Measurements from ENCODE around the gene TMEM170A. TPM values are rescaled to one million over a fixed set of nuclear protein-coding genes. Genes with fewer than 3 reads are reported as not detected.
A peak's percentile ranks its signal among the peaks of the same experiment; 100 is the strongest.

Gene TMEM170A
- total and polyA plus RNA-seq, 2 of the 13 experiments (the other 11 are each of a cell fraction or from before 2014, with no cell fraction given) = 35.7 to 39.7 TPM

DNA sequence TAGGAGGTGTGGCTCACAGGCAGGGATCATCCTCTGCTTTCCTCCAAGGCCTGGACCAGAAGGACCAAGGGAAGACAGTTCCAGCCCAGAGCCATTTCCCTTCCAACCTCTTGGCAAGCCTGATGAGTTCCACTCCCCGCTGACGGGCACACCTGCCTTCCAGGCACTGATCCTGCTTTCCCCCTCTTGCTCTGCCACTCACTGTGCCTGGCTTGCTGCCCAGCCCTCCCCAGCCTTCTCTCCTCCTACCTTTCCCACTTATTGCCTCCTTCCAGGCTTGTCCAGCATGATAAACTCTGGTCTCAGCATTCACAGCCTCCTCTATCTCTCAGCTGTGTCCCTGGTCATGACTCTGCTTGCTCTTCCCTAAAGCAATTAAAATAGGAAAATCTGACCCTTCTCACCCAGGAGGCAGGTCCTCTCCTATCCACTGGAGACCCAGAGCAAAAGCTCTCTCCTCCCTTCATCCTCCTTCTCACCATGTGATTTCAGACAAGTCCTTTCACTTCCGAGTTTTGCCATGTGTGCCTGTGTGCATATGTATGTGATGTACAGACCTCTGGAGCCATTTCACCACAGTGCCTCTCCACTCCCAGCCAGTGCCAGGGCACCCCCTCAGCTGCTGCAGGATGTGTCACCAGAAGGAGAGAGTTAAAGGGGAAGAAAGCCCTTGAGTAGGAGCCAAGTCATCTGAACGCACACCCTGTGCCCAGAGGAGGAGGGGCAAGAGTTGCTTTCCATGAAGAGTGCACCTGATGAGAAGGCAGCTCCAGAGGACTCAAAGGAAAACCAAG is 13.4 kb upstream of the TMEM170A start:
- in situ Hi-C loops (cut with HindIII; ENCODE audit: extremely low pct_ligation_motif_present, low pct_unique_long_range_greater_than_20kb) = no loop called here

DNA sequence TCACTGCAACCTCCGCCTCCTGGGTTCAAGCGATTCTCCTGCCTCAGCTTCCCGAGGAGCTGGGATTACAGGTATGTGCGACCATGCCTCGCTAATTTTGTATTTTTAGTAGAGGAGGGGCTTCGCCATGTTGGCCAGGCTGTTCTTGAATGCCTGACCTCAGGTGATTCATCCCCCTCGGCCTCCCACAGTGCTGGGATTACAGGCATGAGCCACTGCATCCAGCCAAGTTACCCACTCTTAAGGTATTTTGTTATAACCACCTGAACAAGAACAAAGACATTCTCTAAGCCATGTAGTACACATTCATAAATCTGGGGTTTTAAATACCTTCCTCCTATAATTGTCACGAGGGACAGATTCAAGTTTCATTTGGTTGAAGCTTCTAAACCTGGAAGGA is 12.3 kb upstream of the TMEM170A start:
- Histone ChIP-seq H3K4me2 (ENCODE audit: low read depth, low read length) (no peak overlapping the region), H3K36me3 (replicated peaks in 1 of 2; ENCODE audit: control insufficient read depth in 1 of 2, insufficient read depth in 2 of 2, low read length in 2 of 2) (no peaks in the 10 kb centered on the region), H3K9ac (ENCODE audit: insufficient read depth, low read depth, low read length) (no peak overlapping the region), H3K79me2 (ENCODE audit: insufficient read depth, low read length) (no peaks in the 10 kb centered on the region), H4K20me1 (ENCODE audit: insufficient read depth, low read length) (no peaks in the 10 kb centered on the region), H3K27me3 (ENCODE audit: control insufficient read depth in 1 of 2, insufficient read depth in 2 of 2, low read length in 2 of 2) (peaks cover 0 to 3% of the 10 kb centered on the region in 2 experiments; a peak in 2 of 5 replicates), H3K9me3 (ENCODE audit: low read length) (no peaks in the 10 kb centered on the region), H3K27ac (ENCODE audit: extremely low read length, insufficient read depth, low read length) (no peak overlapping the region), H3K4me3 (replicated peaks in 1 of 3; ENCODE audit: insufficient read depth in 1 of 3, low read depth in 2 of 3, low read length in 3 of 3) (no peak overlapping the region), H2AFZ (ENCODE audit: low read length) (no peak overlapping the region), H3K4me1 (ENCODE audit: insufficient read depth, low read length) (no peaks in the 10 kb centered on the region)
- WGBS (ENCODE audit: low lambda C conversion rate) = 35% methylated on average over 8 of the region's 8 CpGs
- ChIA-PET CTCF (ENCODE audit: low intra/inter-chr PET ratio, low total read pairs) (no interaction called here), POLR2A (no interaction called here)
- no TSS peak for BruUV-seq (replicated peaks)
- in situ Hi-C loops (cut with HindIII; ENCODE audit: extremely low pct_ligation_motif_present, low pct_unique_long_range_greater_than_20kb) (no loop called here), intact Hi-C loops (cut with micrococcal nuclease; ENCODE audit: unreplicated experiment) (no loop called here)
- no peak for FAIRE-seq
- ATAC-seq = no peak
- no peak for DNase-seq (ENCODE audit: low spot score)
- TF ChIP-seq KDM5B (CRISPR knock-in tag; IDR thresholded peaks at IDR 0.05; ENCODE audit: borderline replicate concordance) (no peak), SP140L (CRISPR knock-in tag; IDR thresholded peaks at IDR 0.05; ENCODE audit: borderline replicate concordance) (no peak), FOSL2 (CRISPR knock-in tag; IDR thresholded peaks at IDR 0.05) (no peak), ASH2L (IDR thresholded peaks at IDR 0.05; ENCODE audit: insufficient read length, low read depth, low read length) (no peak), XBP1 (CRISPR knock-in tag; IDR thresholded peaks at IDR 0.05) (no peak), SSRP1 (CRISPR knock-in tag; IDR thresholded peaks at IDR 0.05) (no peak), ZBTB20 (CRISPR knock-in tag; IDR thresholded peaks at IDR 0.05; ENCODE audit: borderline replicate concordance, low read depth) (no peak)
- TF ChIP-seq, protein P1, sequence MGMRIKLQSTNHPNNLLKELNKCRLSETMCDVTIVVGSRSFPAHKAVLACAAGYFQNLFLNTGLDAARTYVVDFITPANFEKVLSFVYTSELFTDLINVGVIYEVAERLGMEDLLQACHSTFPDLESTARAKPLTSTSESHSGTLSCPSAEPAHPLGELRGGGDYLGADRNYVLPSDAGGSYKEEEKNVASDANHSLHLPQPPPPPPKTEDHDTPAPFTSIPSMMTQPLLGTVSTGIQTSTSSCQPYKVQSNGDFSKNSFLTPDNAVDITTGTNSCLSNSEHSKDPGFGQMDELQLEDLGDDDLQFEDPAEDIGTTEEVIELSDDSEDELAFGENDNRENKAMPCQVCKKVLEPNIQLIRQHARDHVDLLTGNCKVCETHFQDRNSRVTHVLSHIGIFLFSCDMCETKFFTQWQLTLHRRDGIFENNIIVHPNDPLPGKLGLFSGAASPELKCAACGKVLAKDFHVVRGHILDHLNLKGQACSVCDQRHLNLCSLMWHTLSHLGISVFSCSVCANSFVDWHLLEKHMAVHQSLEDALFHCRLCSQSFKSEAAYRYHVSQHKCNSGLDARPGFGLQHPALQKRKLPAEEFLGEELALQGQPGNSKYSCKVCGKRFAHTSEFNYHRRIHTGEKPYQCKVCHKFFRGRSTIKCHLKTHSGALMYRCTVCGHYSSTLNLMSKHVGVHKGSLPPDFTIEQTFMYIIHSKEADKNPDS (CRISPR knock-in tag; IDR thresholded peaks at IDR 0.05) = no peak

More for the DNA sequence above, 13.4 kb upstream of the TMEM170A start:
- no peak for DNase-seq (ENCODE audit: low spot score)
- Histone ChIP-seq H3K9me3 (ENCODE audit: low read length) (no peaks in the 10 kb centered on the region), H3K27me3 (ENCODE audit: control insufficient read depth in 1 of 2, insufficient read depth in 2 of 2, low read length in 2 of 2) (peaks cover 0 to 3% of the 10 kb centered on the region in 2 experiments; a peak in 2 of 5 replicates), H3K4me2 (ENCODE audit: low read depth, low read length) (no peak overlapping the region), H3K27ac (ENCODE audit: extremely low read length, insufficient read depth, low read length) (no peak overlapping the region), H2AFZ (ENCODE audit: low read length) (no peak overlapping the region), H3K4me1 (ENCODE audit: insufficient read depth, low read length) (no peaks in the 10 kb centered on the region), H3K79me2 (ENCODE audit: insufficient read depth, low read length) (no peaks in the 10 kb centered on the region), H3K36me3 (replicated peaks in 1 of 2; ENCODE audit: control insufficient read depth in 1 of 2, insufficient read depth in 2 of 2, low read length in 2 of 2) (no peaks in the 10 kb centered on the region), H4K20me1 (ENCODE audit: insufficient read depth, low read length) (no peaks in the 10 kb centered on the region), H3K4me3 (replicated peaks in 1 of 3; ENCODE audit: insufficient read depth in 1 of 3, low read depth in 2 of 3, low read length in 3 of 3) (no peak overlapping the region), H3K9ac (ENCODE audit: insufficient read depth, low read depth, low read length) (no peak overlapping the region)
- ATAC-seq = no peak
- TF ChIP-seq ZNF674 (CRISPR knock-in tag; IDR thresholded peaks at IDR 0.05; ENCODE audit: low read depth) (no peak), NBN (conservative IDR thresholded peaks at IDR 0.05) (0 out of 2 replicates have a peak, but pooled peaks have one; percentile 57)
- TF ChIP-seq, protein P2, sequence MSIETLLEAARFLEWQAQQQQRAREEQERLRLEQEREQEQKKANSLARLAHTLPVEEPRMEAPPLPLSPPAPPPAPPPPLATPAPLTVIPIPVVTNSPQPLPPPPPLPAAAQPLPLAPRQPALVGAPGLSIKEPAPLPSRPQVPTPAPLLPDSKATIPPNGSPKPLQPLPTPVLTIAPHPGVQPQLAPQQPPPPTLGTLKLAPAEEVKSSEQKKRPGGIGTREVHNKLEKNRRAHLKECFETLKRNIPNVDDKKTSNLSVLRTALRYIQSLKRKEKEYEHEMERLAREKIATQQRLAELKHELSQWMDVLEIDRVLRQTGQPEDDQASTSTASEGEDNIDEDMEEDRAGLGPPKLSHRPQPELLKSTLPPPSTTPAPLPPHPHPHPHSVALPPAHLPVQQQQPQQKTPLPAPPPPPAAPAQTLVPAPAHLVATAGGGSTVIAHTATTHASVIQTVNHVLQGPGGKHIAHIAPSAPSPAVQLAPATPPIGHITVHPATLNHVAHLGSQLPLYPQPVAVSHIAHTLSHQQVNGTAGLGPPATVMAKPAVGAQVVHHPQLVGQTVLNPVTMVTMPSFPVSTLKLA (IDR thresholded peaks at IDR 0.05) = peak; percentile 19; the same call in 1 of the 2 replicates
- no peak for FAIRE-seq
- intact Hi-C loops (cut with micrococcal nuclease; ENCODE audit: unreplicated experiment) = no loop called here
- POLR2A ChIA-PET = no interaction called here
- BruUV-seq (replicated peaks) = no TSS peak
- CTCF ChIA-PET (ENCODE audit: low intra/inter-chr PET ratio, low total read pairs) = no interaction called here
- 20% methylated on average over 4 of the region's 4 CpGs for WGBS (ENCODE audit: low lambda C conversion rate)
